GM23338 (cell line): ENCODE results near the gene DRG2. TPM values are rescaled to one million over a fixed set of nuclear protein-coding genes. Genes with fewer than 3 reads are reported as not detected.
A peak's percentile ranks its signal among the peaks of the same experiment; 100 is the strongest.

Experiments used
- ATAC-seq: fragments of 200-7000 bp; cut with Tn5 transposase; 3 replicates; pipeline ENCODE4 v1.9.1; 2020
- DNase-seq: peaks from one replicate; pipeline ENCODE4 v3.0.0-alpha.2; 2015; ENCODE audit warnings: low spot score
- H2AFZ ChIP-seq: fragments of 200-600 bp; sonication (generic); 2 replicates; pipeline ENCODE4 v1.8.0; 2016; ENCODE audit warnings: antibody characterized with exemption, mild to moderate bottlenecking, moderate library complexity
- H3F3A ChIP-seq: fragments of 200-600 bp; sonication (generic); replicated peaks from 2 replicates; pipeline ENCODE4 v1.8.0; 2017; ENCODE audit warnings: antibody characterized with exemption, mixed run types, low read depth
- H3K27ac ChIP-seq: fragments of 200-600 bp; sonication (generic); 2 replicates; pipeline ENCODE4 v1.6.1; 2016; ENCODE audit warnings: low read depth
- H3K27me3 ChIP-seq: fragments of 200-600 bp; sonication (generic); 2 replicates; pipeline ENCODE4 v1.8.0; 2016; ENCODE audit warnings: mild to moderate bottlenecking, mixed run types, moderate library complexity; ENCODE audit not compliant: insufficient read depth
- H3K36me3 ChIP-seq: fragments of 200-600 bp; sonication (generic); 2 replicates; pipeline ENCODE4 v1.8.0; 2016; ENCODE audit warnings: mild to moderate bottlenecking; ENCODE audit not compliant: insufficient read depth
- H3K4me1 ChIP-seq: fragments of 200-600 bp; sonication (generic); 2 replicates; pipeline ENCODE4 v1.8.0; 2016; ENCODE audit warnings: mild to moderate bottlenecking, moderate library complexity; ENCODE audit not compliant: insufficient read depth
- H3K4me2 ChIP-seq: fragments of 200-600 bp; sonication (generic); 2 replicates; pipeline ENCODE4 v1.7.1; 2017; ENCODE audit warnings: mixed run types
- H3K4me3 ChIP-seq: fragments of 200-600 bp; sonication (generic); 2 replicates; pipeline ENCODE4 v1.6.1; 2016; ENCODE audit warnings: mixed run types
- H3K79me2 ChIP-seq: fragments of 200-600 bp; sonication (generic); replicated peaks from 2 replicates; pipeline ENCODE4 v1.8.0; 2017; ENCODE audit warnings: mild to moderate bottlenecking; ENCODE audit not compliant: insufficient read depth
- H3K9me2 ChIP-seq: fragments of 200-600 bp; sonication (generic); 2 replicates; pipeline ENCODE4 v1.8.0; 2017; ENCODE audit not compliant: insufficient read depth
- H4K20me1 ChIP-seq: fragments of 200-600 bp; sonication (generic); replicated peaks from 2 replicates; pipeline ENCODE4 v1.8.0; 2017; ENCODE audit warnings: mild to moderate bottlenecking; ENCODE audit not compliant: insufficient read depth
- H3K27ac Mint-ChIP-seq: 2 replicates; pipeline ENCODE4 v1.8.0; 2020; ENCODE audit warnings: inconsistent platforms, mild to moderate bottlenecking, moderate library complexity, mixed read lengths
- H3K27me3 Mint-ChIP-seq: 3 replicates; pipeline ENCODE4 v1.8.0; 2022; ENCODE audit warnings: low read depth, mild to moderate bottlenecking, moderate library complexity, mixed read lengths, inconsistent platforms; ENCODE audit not compliant: insufficient read depth, poor library complexity
- H3K36me3 Mint-ChIP-seq: 3 replicates; pipeline ENCODE4 v1.8.0; 2021; ENCODE audit warnings: low read depth, mild to moderate bottlenecking, inconsistent platforms, moderate library complexity, mixed read lengths
- H3K4me1 Mint-ChIP-seq: 3 replicates; pipeline ENCODE4 v1.8.0; 2020; ENCODE audit warnings: mild to moderate bottlenecking, inconsistent platforms, mixed read lengths
- H3K4me3 Mint-ChIP-seq: 3 replicates; pipeline ENCODE4 v1.8.0; 2021; ENCODE audit warnings: moderate library complexity, mild to moderate bottlenecking, inconsistent platforms, mixed read lengths
- H3K9me3 Mint-ChIP-seq: 3 replicates; pipeline ENCODE4 v1.8.0; 2020; ENCODE audit warnings: moderate library complexity, mild to moderate bottlenecking, inconsistent platforms, mixed read lengths
- CREB1 ChIP-seq: fragments of 250-450 bp; sonication (Bioruptor Pico); IDR thresholded peaks from 2 replicates; pipeline ENCODE4 v1.5.0; 2020; ENCODE audit warnings: low read depth, mild to moderate bottlenecking, moderate library complexity
- CTCF ChIP-seq, 2 experiments: fragments of 200-600 bp in 1 of 2; sonication (generic) in 1 of 2; conservative IDR thresholded peaks; 2 replicates each; pipeline versions ENCODE4 v1.5.1 to v1.6.1; 2016 to 2017; ENCODE audit warnings: antibody characterized with exemption in 2 of 2, low read depth in 2 of 2, mild to moderate bottlenecking in 2 of 2, moderate library complexity in 1 of 2
- EZH2 ChIP-seq: fragments of 200-600 bp; sonication (generic); IDR thresholded peaks from one replicate; pipeline ENCODE4 v1.8.0; 2017; ENCODE audit warnings: antibody characterized with exemption, mild to moderate bottlenecking, low read depth; ENCODE audit not compliant: unreplicated experiment
- JUNB ChIP-seq: IDR thresholded peaks from one replicate; pipeline ENCODE4 v1.6.1; 2016; ENCODE audit warnings: antibody characterized with exemption; ENCODE audit not compliant: unreplicated experiment
- NANOG ChIP-seq: IDR thresholded peaks from 2 replicates; pipeline ENCODE4 v1.6.1; 2016; ENCODE audit warnings: antibody characterized with exemption, borderline replicate concordance
- POLR2AphosphoS5 ChIP-seq: IDR thresholded peaks from 2 replicates; pipeline ENCODE4 v1.6.1; 2016; ENCODE audit warnings: antibody characterized with exemption, low read depth
- STAT1 ChIP-seq: IDR thresholded peaks from one replicate; pipeline ENCODE4 v1.6.1; 2016; ENCODE audit warnings: antibody characterized with exemption; ENCODE audit not compliant: unreplicated experiment
- ZNF331 ChIP-seq: fragments of 250-450 bp; sonication (Bioruptor Pico); IDR thresholded peaks from 2 replicates; pipeline ENCODE4 v1.5.0; 2020; ENCODE audit warnings: low read depth, mild to moderate bottlenecking, moderate library complexity
- ZNF462 ChIP-seq: fragments of 250-450 bp; sonication (Bioruptor Pico); IDR thresholded peaks from 2 replicates; pipeline ENCODE4 v1.5.0; 2020; ENCODE audit warnings: mild to moderate bottlenecking, moderate library complexity
- polyA plus RNA-seq: library from polyadenylated mRNA; unstranded; fragments of >200 nt; fragmentation: Nextera tagmentation; extraction: Ambion mirVana; gene quantifications from 2 replicates; pipeline ENCODE4 v1.2.1, GENCODE V29; 2016
- total RNA-seq: library from RNA; depleted of rRNA; stranded (reverse); fragments of >200 nt; shearing (Covaris generic); gene quantifications from 2 replicates; pipeline ENCODE4 v1.2.3, GENCODE V29; 2014

The DRG2 gene
- total and polyA plus RNA-seq, 2 experiments from 2014 or later, result 36.2 to 48.0 TPM

- no peak overlapping the region for H3K4me2 ChIP-seq
- DNase-seq, result no peak
- no peaks in the 10 kb centered on the region for H3K36me3 ChIP-seq
- no peaks in the 10 kb centered on the region for H3K27me3 ChIP-seq
- no peak for TF ChIP-seq ZNF331 (CRISPR knock-in tag)
- no peak for TF ChIP-seq EZH2
- no peak for TF ChIP-seq NANOG
- TF ChIP-seq CREB1 (CRISPR knock-in tag), result no peak
- TF ChIP-seq JUNB, result no peak
- no peak for TF ChIP-seq POLR2AphosphoS5
- TF ChIP-seq STAT1, result no peak
- no peaks in the 10 kb centered on the region for H3K9me3 Mint-ChIP-seq
- ATAC-seq, result no peak
- H3F3A ChIP-seq, result no peaks in the 10 kb centered on the region
- no peak overlapping the region for H2AFZ ChIP-seq
- no peaks in the 10 kb centered on the region for H3K9me2 ChIP-seq
- peaks cover 12% of the 10 kb centered on the region for H3K4me1 Mint-ChIP-seq
- H3K36me3 Mint-ChIP-seq, result no peaks in the 10 kb centered on the region
- H4K20me1 ChIP-seq, result no peaks in the 10 kb centered on the region
- H3K4me3 ChIP-seq, result no peak overlapping the region
- no peaks in the 10 kb centered on the region for H3K4me1 ChIP-seq
- H3K27me3 Mint-ChIP-seq, result peaks cover 16% of the 10 kb centered on the region
- no peak overlapping the region for H3K27ac ChIP-seq
- no peak overlapping the region for H3K27ac Mint-ChIP-seq
- H3K4me3 Mint-ChIP-seq, result no peak overlapping the region
- H3K79me2 ChIP-seq, result no peaks in the 10 kb centered on the region
These were observed 54.7 kb downstream of the DRG2 start for GRCh38 chr17:18142417-18142816.

GRCh38 chr17:18143044-18143936 lies 55.5 kb downstream of the DRG2 start:
- Histone ChIP-seq H4K20me1 (no peaks in the 10 kb centered on the region), H3K4me3 (no peak overlapping the region), H3K27ac (no peak overlapping the region), H3K36me3 (no peaks in the 10 kb centered on the region), H3K9me2 (no peaks in the 10 kb centered on the region), H2AFZ (peak overlapping the region; percentile 95), H3K4me1 (no peaks in the 10 kb centered on the region), H3K4me2 (no peak overlapping the region; the same call in 1 of the 2 replicates), H3F3A (no peaks in the 10 kb centered on the region), H3K27me3 (no peaks in the 10 kb centered on the region), H3K79me2 (no peaks in the 10 kb centered on the region)
- Mint-ChIP-seq H3K27ac (peak overlapping the region; percentile 66; the same call in 1 of the 2 replicates), H3K9me3 (no peaks in the 10 kb centered on the region), H3K36me3 (no peaks in the 10 kb centered on the region), H3K4me1 (peaks cover 12% of the 10 kb centered on the region), H3K4me3 (no peak overlapping the region; the same call in 2 of the 3 replicates), H3K27me3 (peaks cover 16% of the 10 kb centered on the region)
- DNase-seq, result peak; percentile 90
- no peak for TF ChIP-seq POLR2AphosphoS5
- TF ChIP-seq ZNF462, result 0 out of 2 replicates have a peak, but pooled peaks have one; percentile 54
- TF ChIP-seq NANOG, result no peak
- TF ChIP-seq JUNB, result no peak
- TF ChIP-seq CTCF (conservative IDR thresholded peaks at IDR 0.05; ENCODE audit: low read depth in 2 of 2), result peak; percentile 71 to 88
- peak; percentile 75 for ATAC-seq
